Thyroid gland (tissue), 4 donors: ENCODE data around the gene ABHD3. TPM values are rescaled to one million over a fixed set of nuclear protein-coding genes. Genes with fewer than 3 reads are reported as not detected.
"Not testable (repeated sequence)": the region's sequence is repeated elsewhere in the genome, so short reads cannot be mapped to it uniquely, and the experiment has no call there.

Source experiments
- DNase-seq, 2 donors: peaks; one replicate each; pipeline ENCODE4 v3.0.0-alpha.2; 2019
- H3K27ac ChIP-seq, 3 donors: fragments of 200-600 bp; sonication (generic); 1 replicate in 2 of 3; 2 replicates in 1 of 3; pipeline ENCODE4 v1.5.1; 2016 to 2019; ENCODE audit warnings: mild to moderate bottlenecking in 1 of 3, moderate library complexity in 1 of 3
- H3K27me3 ChIP-seq: fragments of 200-600 bp; sonication (generic); one replicate; pipeline ENCODE4 v1.5.1; 2019
- H3K36me3 ChIP-seq, 2 donors: fragments of 200-600 bp; sonication (generic); one replicate each; pipeline ENCODE4 v1.5.1; 2016 to 2019
- H3K4me1 ChIP-seq, 2 donors: fragments of 200-600 bp; sonication (generic); one replicate each; pipeline ENCODE4 v1.5.1; 2017 to 2019
- H3K4me3 ChIP-seq, 3 donors: fragments of 200-600 bp; sonication (generic); replicated peaks in 1 of 3; 1 replicate in 2 of 3; 2 replicates in 1 of 3; pipeline ENCODE4 v1.5.1; 2016; ENCODE audit warnings: mild to moderate bottlenecking in 1 of 3
- H3K9me3 ChIP-seq: fragments of 200-600 bp; sonication (generic); one replicate; pipeline ENCODE4 v1.5.1; 2017
- POLR2A ChIP-seq, 2 donors: fragments of 450-650 bp; IDR thresholded peaks; one replicate each; pipeline ENCODE4 v1.6.1; 2017; ENCODE audit warnings: antibody characterized with exemption in 2 of 2, mild to moderate bottlenecking in 2 of 2, moderate library complexity in 1 of 2
- WGBS, 2 donors: methylation state at CpG; one replicate each; pipeline ENCODE4 v1.1.5; 2017; 5-methylcytosine and 5-hydroxymethylcytosine counted together
- intact Hi-C: fragments of 100-400 bp; cut with DNase I; formaldehyde crosslinking; loops from one replicate; pipeline ENCODE4 v1.15.1; 2023
- total RNA-seq, 4 donors: library from RNA; depleted of rRNA; stranded (reverse); fragments of >200 nt; gene quantifications; one replicate each; pipeline ENCODE4 v1.2.3, GENCODE V29; 2016
- TF ChIP-seq, protein P1 (sequence below), 6 experiments: fragments of 200-600 bp in 3 of 6; fragments of 450-650 bp in 3 of 6; sonication (generic) in 3 of 6; IDR thresholded peaks; one replicate each; pipeline ENCODE4 v1.5.1; 2016 to 2019; ENCODE audit warnings: antibody characterized with exemption in 6 of 6, mild to moderate bottlenecking in 2 of 6, inconsistent platforms in 1 of 6, moderate library complexity in 1 of 6

Gene ABHD3
- total RNA-seq, 4 donors from 2014 or later: 17.6 to 28.2 (median 24.5) TPM

DNA sequence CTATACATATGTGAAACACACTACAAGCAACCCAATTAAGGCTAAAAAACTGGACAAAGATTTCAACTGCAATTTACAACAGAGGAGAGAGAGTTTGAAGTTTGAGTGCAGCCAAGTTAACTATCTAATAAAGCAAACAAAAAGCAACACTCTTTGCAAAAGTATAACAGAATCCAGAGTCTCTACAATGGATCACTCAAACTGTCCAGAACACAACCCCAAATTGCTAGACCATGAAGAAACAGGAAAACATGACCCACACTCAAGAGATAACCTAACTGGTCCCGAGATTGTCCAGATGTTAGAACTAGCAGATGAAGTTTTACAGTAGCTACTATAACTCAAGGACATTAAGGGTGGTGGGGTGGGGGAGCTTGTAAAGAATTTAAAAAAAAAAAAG is 14.8 kb downstream of the ABHD3 start:
- Histone ChIP-seq H3K36me3 (no peaks in the 10 kb centered on the region), H3K27me3 (no peaks in the 10 kb centered on the region), H3K4me1 (peaks cover 8 to 11% of the 10 kb centered on the region in 2 donors), H3K27ac (no peak overlapping the region), H3K9me3 (no peaks in the 10 kb centered on the region), H3K4me3 (no peak overlapping the region)
- intact Hi-C loops: no loop called here
- TF ChIP-seq POLR2A (IDR thresholded peaks at IDR 0.05): no peak
- TF ChIP-seq, protein P1, sequence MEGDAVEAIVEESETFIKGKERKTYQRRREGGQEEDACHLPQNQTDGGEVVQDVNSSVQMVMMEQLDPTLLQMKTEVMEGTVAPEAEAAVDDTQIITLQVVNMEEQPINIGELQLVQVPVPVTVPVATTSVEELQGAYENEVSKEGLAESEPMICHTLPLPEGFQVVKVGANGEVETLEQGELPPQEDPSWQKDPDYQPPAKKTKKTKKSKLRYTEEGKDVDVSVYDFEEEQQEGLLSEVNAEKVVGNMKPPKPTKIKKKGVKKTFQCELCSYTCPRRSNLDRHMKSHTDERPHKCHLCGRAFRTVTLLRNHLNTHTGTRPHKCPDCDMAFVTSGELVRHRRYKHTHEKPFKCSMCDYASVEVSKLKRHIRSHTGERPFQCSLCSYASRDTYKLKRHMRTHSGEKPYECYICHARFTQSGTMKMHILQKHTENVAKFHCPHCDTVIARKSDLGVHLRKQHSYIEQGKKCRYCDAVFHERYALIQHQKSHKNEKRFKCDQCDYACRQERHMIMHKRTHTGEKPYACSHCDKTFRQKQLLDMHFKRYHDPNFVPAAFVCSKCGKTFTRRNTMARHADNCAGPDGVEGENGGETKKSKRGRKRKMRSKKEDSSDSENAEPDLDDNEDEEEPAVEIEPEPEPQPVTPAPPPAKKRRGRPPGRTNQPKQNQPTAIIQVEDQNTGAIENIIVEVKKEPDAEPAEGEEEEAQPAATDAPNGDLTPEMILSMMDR (IDR thresholded peaks at IDR 0.05): no peak
- no peak for DNase-seq
- 92 to 96% methylated on average over 1 of the region's 1 CpG for WGBS, 2 donors

GRCh38 chr18:21686282-21687105 is 18.1 kb downstream of the ABHD3 start:
- TF ChIP-seq, protein P1 (IDR thresholded peaks at IDR 0.05): no peak
- TF ChIP-seq POLR2A (IDR thresholded peaks at IDR 0.05): no peak
- 67 to 72% methylated on average over 8 of the region's 8 CpGs for WGBS, 2 donors
- Histone ChIP-seq H3K27ac (peak overlapping the region; percentile 63 to 69 (median 66)), H3K27me3 (no peaks in the 10 kb centered on the region), H3K36me3 (no peaks in the 10 kb centered on the region), H3K4me1 (peaks cover 15 to 17% of the 10 kb centered on the region in 2 donors), H3K4me3 (no peak overlapping the region), H3K9me3 (no peaks in the 10 kb centered on the region)
- no peak for DNase-seq
- intact Hi-C loops: no loop called here

GRCh38 chr18:21685556-21685981 is 19.0 kb downstream of the ABHD3 start:
- intact Hi-C loops: not testable (repeated sequence)
- H3K27ac ChIP-seq: peak overlapping the region; percentile 63 to 69 (median 66)

GRCh38 chr18:21684731-21685130 is 19.8 kb downstream of the ABHD3 start:
- H3K4me1 ChIP-seq: peaks cover 15 to 17% of the 10 kb centered on the region in 2 donors
- no peaks in the 10 kb centered on the region for H3K36me3 ChIP-seq
- intact Hi-C loops: no loop called here
- no peaks in the 10 kb centered on the region for H3K27me3 ChIP-seq
- H3K4me3 ChIP-seq: no peak overlapping the region
- DNase-seq: no peak
- H3K9me3 ChIP-seq: no peaks in the 10 kb centered on the region
- H3K27ac ChIP-seq: peak overlapping the region in 2 of 3 donors; percentile 66 to 69
- 86 to 94% methylated on average over 2 of the region's 2 CpGs for WGBS, 2 donors
- no peak for TF ChIP-seq POLR2A (IDR thresholded peaks at IDR 0.05)
- TF ChIP-seq, protein P1 (IDR thresholded peaks at IDR 0.05): no peak

More at GRCh38 chr18:21685556-21685981, 19.0 kb downstream of the ABHD3 start:
- H3K36me3 ChIP-seq, H3K9me3 ChIP-seq, H3K4me3 ChIP-seq, H3K27me3 ChIP-seq: not testable (repeated sequence)
- peak; percentile 77 to 81 for DNase-seq
- peaks cover 15 to 17% of the 10 kb centered on the region in 2 donors for H3K4me1 ChIP-seq
- WGBS, 2 donors: 37 to 47% methylated on average over 12 of the region's 12 CpGs

GRCh38 chr18:21682371-21683051 is 22.1 kb downstream of the ABHD3 start:
- WGBS, 2 donors: 21 to 33% methylated on average over 11 of the region's 11 CpGs
- Histone ChIP-seq H3K4me1 (peaks cover 15 to 17% of the 10 kb centered on the region in 2 donors), H3K36me3 (no peaks in the 10 kb centered on the region), H3K9me3 (no peaks in the 10 kb centered on the region), H3K27ac (peak overlapping the region; percentile 81 to 82 (median 82)), H3K4me3 (peak overlapping the region in 1 of 3 donors; percentile 5), H3K27me3 (no peaks in the 10 kb centered on the region)
- peak; percentile 42 to 58 for DNase-seq
- intact Hi-C loops: no loop called here
- peak in 1 of 2 donors; percentile 24 for TF ChIP-seq POLR2A (IDR thresholded peaks at IDR 0.05)
- TF ChIP-seq, protein P1 (IDR thresholded peaks at IDR 0.05): no peak
